K562 (cell line): ENCODE results near the gene GNG3. TPM values are rescaled to one million over a fixed set of nuclear protein-coding genes. Genes with fewer than 3 reads are reported as not detected.

Experiments used
- ARID1B ChIP-seq: fragments of 450-650 bp; IDR thresholded peaks from 2 replicates; pipeline ENCODE4 v1.6.1; 2016; ENCODE audit warnings: antibody characterized with exemption, mild to moderate bottlenecking, inconsistent platforms
- CHAMP1 ChIP-seq: fragments of 450-650 bp; IDR thresholded peaks from 2 replicates; pipeline ENCODE4 v1.6.1; 2016; ENCODE audit warnings: mild to moderate bottlenecking
- CHD1 ChIP-seq: fragments of 200-600 bp; sonication (generic); IDR thresholded peaks from one replicate; pipeline ENCODE4 v1.6.1; 2012; ENCODE audit warnings: mild to moderate bottlenecking, moderate library complexity, low read length, inconsistent platforms
- CTBP1 ChIP-seq: fragments of 450-650 bp; IDR thresholded peaks from 2 replicates; pipeline ENCODE4 v1.6.1; 2016; ENCODE audit warnings: borderline replicate concordance
- FOXJ3 ChIP-seq: sonication (generic); formaldehyde crosslinking; IDR thresholded peaks from 2 replicates; pipeline ENCODE4 v1.4.0; 2020; ENCODE audit warnings: mild to moderate bottlenecking, missing genetic modification reagents
- FOXP4 ChIP-seq: sonication (generic); formaldehyde crosslinking; IDR thresholded peaks from 2 replicates; pipeline ENCODE4 v1.8.0; 2022; ENCODE audit warnings: mild to moderate bottlenecking, missing genetic modification reagents, borderline replicate concordance
- HNRNPUL1 ChIP-seq: fragments of 200-400 bp; formaldehyde crosslinking; IDR thresholded peaks from 2 replicates; pipeline ENCODE4 v1.6.1; 2017; ENCODE audit warnings: low read length
- IRF1 ChIP-seq: sonication (generic); formaldehyde crosslinking; IDR thresholded peaks from 2 replicates; pipeline ENCODE4 v1.8.0; 2022; ENCODE audit warnings: missing genetic modification reagents, mild to moderate bottlenecking, borderline replicate concordance
- LARP7 ChIP-seq: fragments of 450-650 bp; IDR thresholded peaks from 2 replicates; pipeline ENCODE4 v1.6.1; 2016
- PHF20 ChIP-seq: fragments of 450-650 bp; IDR thresholded peaks from 2 replicates; pipeline ENCODE4 v1.6.1; 2018; ENCODE audit not compliant: partially characterized antibody
- POLR2G ChIP-seq: fragments of 200-400 bp; formaldehyde crosslinking; IDR thresholded peaks from 2 replicates; pipeline ENCODE4 v1.6.1; 2017; ENCODE audit warnings: low read depth, mild to moderate bottlenecking, antibody characterized with exemption, low read length, moderate library complexity
- SIN3A ChIP-seq, 2 experiments: fragments of 150-350 bp in 1 of 2; IDR thresholded peaks; 2 replicates each; pipeline ENCODE4 v1.6.1; 2011 to 2016; ENCODE audit warnings: borderline replicate concordance in 2 of 2, low read depth in 2 of 2, low read length in 2 of 2, mild to moderate bottlenecking in 2 of 2, moderate library complexity in 2 of 2; ENCODE audit not compliant: control insufficient read depth in 1 of 2
- SRSF1 ChIP-seq: fragments of 200-400 bp; formaldehyde crosslinking; IDR thresholded peaks from 2 replicates; pipeline ENCODE4 v1.6.1; 2017; ENCODE audit warnings: mild to moderate bottlenecking, low read depth, low read length, moderate library complexity
- TCF7L2 ChIP-seq: fragments of 150-350 bp; IDR thresholded peaks from 2 replicates; pipeline ENCODE4 v1.6.1; 2016; ENCODE audit warnings: low read depth, mild to moderate bottlenecking, low read length, moderate library complexity
- ZNF143 ChIP-seq: sonication (generic); formaldehyde crosslinking; IDR thresholded peaks from 2 replicates; pipeline ENCODE4 v1.9.0; 2022; ENCODE audit warnings: mild to moderate bottlenecking, missing genetic modification reagents
- ZNF431 ChIP-seq: sonication (generic); formaldehyde crosslinking; IDR thresholded peaks from 2 replicates; pipeline ENCODE4 v1.8.0; 2022; ENCODE audit warnings: mild to moderate bottlenecking, missing genetic modification reagents
- ZNF511 ChIP-seq: sonication (generic); formaldehyde crosslinking; IDR thresholded peaks from 2 replicates; pipeline ENCODE4 v1.8.0; 2022; ENCODE audit warnings: mild to moderate bottlenecking, missing genetic modification reagents
- polyA plus RNA-seq, 8 experiments: library from polyadenylated mRNA; depleted of rRNA in 4 of 8; stranded (reverse) in 5 of 8; unstranded in 3 of 8; fragments of >200 nt; fragmentation: Nextera tagmentation in 2 of 8; fragmentation: Illumina TruSeq in 1 of 8; extraction: Ambion mirVana in 2 of 8; extraction: Trizol in 1 of 8; gene quantifications; 2 replicates each; pipeline versions ENCODE4 v1.2.1 to v1.2.3, GENCODE V29; 2011 to 2014; ENCODE audit warnings: inconsistent platforms in 1 of 8, missing spikeins in 1 of 8
- total RNA-seq, 7 experiments: library from RNA; depleted of rRNA in 6 of 7; stranded (reverse); fragments of >200 nt in 6 of 7; fragmentation: Illumina TruSeq in 2 of 7; extraction: Trizol in 2 of 7; gene quantifications; 2 replicates each; pipeline versions ENCODE4 v1.2.1 to v1.2.3, GENCODE V29; 2011 to 2021; ENCODE audit warnings: low replicate concordance in 1 of 7
- TF ChIP-seq, protein P1 (sequence below): fragments of 150-350 bp; conservative IDR thresholded peaks from 2 replicates; pipeline ENCODE4 v1.6.1; 2014; ENCODE audit warnings: low read length

GNG3 gene
- total and polyA plus RNA-seq, 9 of the 15 experiments (the other 6 are each of a cell fraction or from before 2014, with no cell fraction given): 0.07 TPM; not detected in 8

GRCh38 chr11:62678770-62679696 lies 28.4 kb upstream of the GNG3 start, which contains the start of gene UBXN1 (continued):
- TF ChIP-seq CHAMP1 (no peak), ZNF511 (CRISPR knock-in tag) (no peak; the same call in 1 of the 2 replicates), CTBP1 (peak; percentile 25; the same call in 1 of the 2 replicates), SIN3A (IDR thresholded peaks at IDR 0.05; ENCODE audit: borderline replicate concordance in 2 of 2, control insufficient read depth in 1 of 2, low read depth in 2 of 2, low read length in 2 of 2) (peak; percentile 83 to 88), ZNF143 (CRISPR knock-in tag) (no peak), ARID1B (no peak; the same call in 1 of the 2 replicates), TCF7L2 (no peak), PHF20 (peak; percentile 89), FOXJ3 (CRISPR knock-in tag) (no peak), ZNF431 (no peak), HNRNPUL1 (no peak), SRSF1 (no peak), LARP7 (no peak), FOXP4 (no peak), POLR2G (peak; percentile 94), CHD1 (peak; percentile 52), IRF1 (no peak)
- TF ChIP-seq, protein P1, sequence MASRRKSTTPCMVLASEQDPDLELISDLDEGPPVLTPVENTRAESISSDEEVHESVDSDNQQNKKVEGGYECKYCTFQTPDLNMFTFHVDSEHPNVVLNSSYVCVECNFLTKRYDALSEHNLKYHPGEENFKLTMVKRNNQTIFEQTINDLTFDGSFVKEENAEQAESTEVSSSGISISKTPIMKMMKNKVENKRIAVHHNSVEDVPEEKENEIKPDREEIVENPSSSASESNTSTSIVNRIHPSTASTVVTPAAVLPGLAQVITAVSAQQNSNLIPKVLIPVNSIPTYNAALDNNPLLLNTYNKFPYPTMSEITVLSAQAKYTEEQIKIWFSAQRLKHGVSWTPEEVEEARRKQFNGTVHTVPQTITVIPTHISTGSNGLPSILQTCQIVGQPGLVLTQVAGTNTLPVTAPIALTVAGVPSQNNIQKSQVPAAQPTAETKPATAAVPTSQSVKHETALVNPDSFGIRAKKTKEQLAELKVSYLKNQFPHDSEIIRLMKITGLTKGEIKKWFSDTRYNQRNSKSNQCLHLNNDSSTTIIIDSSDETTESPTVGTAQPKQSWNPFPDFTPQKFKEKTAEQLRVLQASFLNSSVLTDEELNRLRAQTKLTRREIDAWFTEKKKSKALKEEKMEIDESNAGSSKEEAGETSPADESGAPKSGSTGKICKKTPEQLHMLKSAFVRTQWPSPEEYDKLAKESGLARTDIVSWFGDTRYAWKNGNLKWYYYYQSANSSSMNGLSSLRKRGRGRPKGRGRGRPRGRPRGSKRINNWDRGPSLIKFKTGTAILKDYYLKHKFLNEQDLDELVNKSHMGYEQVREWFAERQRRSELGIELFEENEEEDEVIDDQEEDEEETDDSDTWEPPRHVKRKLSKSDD: no peak
